NOMO-1 treated with dmso at 0.1 percent for 144 hours (cell line): ENCODE measurements around the gene ZNF630.
"Not testable (repeated sequence)": the region's sequence is repeated elsewhere in the genome, so short reads cannot be mapped to it uniquely, and the experiment has no call there.

Experiments
- DNase-seq: peaks from one replicate; lab custom pipeline; 2025; ENCODE audit not compliant: unreplicated experiment; lab: John Stamatoyannopoulos, UW

The ZNF630 gene

DNA sequence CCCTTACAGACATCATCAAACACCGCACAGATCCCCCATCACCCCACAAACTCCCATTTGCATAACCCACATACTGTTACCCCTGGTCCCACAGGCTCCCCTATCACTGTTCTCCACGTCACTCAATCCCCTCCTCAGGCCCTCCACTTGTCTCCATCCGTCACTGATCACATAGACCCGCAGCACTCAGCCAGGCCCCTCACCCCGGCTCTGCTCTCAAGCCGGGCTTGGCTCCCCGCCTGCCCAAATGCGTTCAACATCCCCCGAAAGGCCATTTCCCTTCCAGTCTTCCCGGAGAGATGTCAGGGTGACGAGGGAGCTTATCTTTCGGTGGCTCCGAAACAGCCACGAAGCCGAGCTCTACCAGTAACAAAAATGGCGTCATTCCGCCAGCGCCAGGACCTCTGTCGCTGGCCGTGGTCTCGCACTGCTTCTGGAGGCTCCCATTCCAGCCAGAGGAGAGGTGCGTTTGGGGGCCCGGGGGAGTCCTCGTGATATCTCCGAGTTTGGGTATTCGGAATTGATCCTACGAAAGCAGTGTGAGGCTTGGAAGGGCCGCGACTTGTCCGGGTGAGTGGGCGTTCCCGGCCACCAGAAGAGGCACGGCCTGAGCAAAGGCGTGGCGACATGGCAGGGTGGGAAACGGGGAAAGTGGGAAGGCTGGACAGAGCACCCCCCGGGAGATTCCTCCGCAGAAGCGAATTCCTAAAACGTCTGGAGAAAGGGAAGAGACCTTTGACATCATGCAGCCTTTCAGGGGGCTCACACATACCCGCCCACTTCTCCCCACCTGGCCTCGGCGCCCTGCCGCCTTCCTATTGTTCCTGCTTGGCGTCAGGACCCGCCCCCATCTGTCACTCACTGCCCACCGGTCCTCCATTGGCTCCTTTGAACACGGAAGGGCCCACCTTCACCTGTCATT lies at the start of gene ZNF630:
Gene ZNF630 (minus strand): TSS at position 577 of the 922 bp plus-strand sequence. CDS start 4,754 bp downstream, outside the sequence.
- peak; percentile 69 for DNase-seq

DNA sequence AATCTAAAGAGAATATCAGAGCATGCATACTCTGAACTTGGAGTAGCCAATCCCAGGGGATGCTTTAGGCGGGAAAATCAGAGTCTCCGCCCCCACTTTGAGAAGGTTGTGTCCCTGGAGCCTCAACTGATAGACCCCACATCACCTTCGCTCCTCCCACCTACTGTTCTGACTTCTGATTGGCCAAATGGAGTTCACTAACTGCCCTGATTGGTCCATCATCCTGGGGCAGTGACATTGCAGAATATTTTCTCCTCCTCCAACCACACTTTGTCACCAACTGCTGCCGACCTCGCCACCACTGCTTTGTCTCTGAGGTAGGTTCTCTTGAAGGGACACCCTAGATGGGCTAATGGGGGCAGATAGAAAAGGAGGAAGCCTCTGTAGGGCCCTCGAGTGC lies 36.3 kb upstream of the ZNF630 start:
- no peak for DNase-seq

DNA sequence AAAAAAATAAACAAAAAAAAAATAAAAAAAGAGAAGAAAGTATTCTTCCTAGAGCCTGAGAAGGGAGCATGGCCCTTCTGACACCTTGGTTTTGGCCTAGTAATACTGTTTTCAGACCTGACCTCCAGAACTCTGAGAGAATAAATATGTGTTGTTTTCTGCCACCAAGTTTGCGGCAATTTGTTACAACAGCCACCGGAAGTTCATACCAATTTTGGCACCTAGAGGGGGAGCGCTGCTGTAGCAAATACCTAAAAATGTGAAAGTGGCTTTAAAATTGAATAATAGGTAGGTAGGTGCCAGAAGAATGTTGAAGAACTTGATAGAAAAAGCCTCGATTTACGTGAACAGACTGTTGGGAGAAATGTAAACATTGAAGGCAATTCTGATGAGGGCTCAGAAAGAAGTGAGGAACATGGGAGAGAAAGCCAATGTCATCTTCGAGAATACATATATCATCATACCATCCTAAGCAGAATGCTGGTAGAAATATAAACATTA lies 31.5 kb upstream of the ZNF630 start:
- DNase-seq = no peak

DNA sequence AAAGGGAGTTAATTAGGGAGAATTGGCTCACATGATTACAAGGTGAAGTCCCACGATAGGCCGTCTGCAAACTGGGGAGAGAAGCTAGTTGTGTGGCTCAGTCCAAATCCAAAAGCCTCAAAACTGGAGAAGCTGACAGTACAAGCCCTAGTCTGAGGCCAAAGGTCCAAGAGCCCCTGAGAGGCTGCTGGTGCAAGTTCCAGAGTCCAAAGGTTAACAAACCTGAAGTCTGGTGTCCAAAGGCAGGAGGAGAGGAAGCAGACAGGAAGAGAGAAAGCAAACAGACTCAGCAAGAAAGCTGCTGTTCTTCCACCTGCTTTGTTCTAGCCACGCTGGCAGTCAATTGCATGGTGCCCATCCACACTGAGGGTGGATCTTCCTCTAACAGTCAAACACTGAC lies 30.0 kb upstream of the ZNF630 start:
- DNase-seq = no peak

DNA sequence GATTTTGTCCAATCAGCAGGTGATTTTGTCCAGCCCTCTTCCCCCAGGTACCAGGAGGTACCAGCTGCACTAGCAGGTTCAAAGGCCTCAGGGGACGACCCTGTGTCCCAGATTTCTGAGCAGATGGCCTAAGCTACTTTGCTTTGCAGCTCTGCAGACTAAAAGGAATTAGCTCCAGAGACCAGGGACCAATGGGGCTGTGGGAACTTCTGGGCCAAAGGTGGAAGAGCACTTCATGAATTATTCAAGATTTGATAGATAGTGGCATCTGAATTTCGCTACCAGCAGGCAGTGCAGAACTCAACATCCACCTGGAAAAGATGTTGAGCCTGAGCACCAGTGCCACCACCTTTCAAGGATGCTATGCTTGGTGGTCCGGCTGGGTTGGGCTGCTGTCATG lies 21.1 kb upstream of the ZNF630 start:
- DNase-seq = not testable (repeated sequence)

DNA sequence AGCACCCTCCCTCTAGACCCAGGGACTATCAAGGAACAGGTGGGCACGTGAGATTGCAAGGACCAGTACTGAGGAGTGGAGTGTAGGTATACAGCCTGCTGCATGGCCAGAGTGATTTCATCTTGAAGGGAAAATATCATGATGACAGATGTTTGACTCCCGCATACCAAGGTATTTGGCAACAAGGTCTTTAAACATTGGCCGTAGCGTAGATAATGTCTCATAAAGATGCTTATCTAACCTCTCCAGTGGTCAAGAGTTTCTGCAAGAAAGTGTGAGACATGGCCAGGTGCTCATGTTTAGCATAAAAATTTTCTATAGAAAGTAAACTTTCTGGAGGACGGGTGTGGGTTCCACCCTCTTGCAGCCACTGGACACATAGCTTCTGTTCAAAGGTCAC lies 18.7 kb upstream of the ZNF630 start:
- DNase-seq = no peak

DNA sequence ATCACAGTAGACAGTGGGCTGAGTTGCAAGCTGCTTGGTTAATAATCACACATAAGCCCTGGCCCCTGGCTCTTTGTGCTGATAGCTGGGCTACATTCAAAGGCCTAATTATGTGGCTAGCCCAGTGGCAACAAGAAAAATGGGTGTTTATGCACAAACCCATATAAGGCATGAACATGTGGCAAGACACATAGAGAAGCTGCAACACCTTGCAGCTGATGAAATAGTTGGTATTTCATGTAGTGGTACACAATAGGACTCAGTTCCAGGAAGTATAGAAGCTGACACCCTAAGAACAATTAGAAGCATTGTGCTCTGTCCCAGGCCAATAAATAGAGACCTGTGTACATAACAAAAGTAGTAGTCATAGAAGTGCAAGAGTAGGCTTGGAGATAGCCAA lies 14.6 kb upstream of the ZNF630 start:
- DNase-seq = no peak

DNA sequence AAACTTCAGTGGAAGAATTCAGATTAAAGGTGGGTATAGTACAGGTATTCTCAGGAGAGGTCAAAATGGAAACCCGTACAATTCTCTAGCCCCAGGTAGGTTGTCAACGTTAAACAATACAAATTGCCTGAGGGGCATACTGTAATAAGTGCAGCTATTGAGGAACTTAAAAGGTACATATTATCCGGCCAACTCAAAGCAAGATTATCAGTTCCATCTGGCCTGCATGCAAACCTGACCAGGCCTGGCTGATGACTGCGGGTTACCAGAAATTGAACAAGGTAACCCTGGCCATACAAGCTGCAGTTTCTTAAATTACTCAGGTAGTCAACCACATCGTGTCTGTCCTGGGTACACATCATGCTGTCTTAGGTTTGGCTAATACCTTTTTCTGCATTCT lies 12.3 kb upstream of the ZNF630 start:
- DNase-seq = no peak

DNA sequence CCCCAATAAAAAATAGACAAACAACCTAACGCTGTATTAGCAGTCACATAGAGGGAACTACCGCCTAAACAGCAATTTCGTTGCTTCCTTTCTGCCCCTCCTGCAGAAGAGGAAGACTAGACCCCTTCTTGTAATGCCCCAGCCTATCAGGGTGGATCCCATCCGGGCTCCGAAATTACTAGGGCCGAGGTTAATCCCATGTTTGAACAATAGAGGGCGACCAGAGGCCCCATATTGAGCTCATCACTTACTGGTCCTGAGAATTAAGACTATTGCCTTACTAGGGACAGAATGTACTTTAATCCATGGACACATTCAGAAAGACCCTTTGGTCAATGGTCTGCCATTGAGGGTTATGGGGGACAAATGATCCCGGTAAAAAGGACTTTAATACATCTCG lies 11.8 kb upstream of the ZNF630 start:
- peak; percentile 19 for DNase-seq

DNA sequence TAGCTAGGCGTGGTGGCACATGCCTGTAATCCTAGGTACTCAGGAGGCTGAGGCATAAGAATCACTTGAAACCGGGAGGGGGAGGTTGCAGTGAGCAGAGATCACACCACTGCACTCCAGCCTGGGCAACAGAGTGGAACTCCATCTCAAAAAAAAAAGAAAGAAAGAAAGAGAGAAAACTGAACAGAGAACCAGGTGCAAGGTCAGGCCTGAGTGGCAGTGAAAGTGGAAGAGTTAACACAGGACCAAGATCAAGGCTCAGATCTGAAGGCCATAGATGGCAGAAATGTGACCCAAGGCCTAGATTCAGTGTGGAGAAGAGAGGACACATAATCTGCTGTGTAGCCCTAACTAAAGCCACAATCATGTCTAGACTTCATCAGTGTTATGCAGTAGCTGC lies 4.9 kb upstream of the ZNF630 start:
- DNase-seq = no peak

DNA sequence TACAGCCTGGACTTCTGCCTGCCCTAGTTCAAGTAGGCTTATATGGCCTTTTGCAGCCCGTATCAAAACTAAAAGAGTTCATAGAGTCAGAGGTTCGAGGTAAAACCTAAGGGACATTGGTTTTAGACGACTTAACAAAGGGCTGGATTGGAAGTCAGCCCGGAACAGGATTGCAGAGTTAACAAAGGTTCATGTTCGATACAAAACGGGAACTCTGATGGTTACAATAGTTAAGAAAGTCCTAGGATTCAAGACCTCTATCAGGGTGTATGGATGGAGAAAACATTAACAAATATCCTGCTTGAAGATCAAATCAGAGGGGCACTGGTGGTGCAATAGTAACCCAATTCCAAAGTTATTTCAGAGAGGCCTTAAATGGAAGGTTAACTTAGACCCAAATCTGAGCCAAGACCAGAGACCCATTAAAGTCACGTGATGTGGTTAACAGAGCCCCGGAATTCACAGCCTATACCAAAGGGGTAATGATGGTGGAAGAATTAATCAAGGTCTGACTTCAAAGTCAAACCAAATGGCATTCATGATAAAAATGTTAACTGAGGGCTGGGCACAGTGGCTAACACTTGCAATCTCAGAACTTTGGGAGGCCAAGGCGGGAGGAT lies 656 bp upstream of the ZNF630 start:
- no peak for DNase-seq

DNA sequence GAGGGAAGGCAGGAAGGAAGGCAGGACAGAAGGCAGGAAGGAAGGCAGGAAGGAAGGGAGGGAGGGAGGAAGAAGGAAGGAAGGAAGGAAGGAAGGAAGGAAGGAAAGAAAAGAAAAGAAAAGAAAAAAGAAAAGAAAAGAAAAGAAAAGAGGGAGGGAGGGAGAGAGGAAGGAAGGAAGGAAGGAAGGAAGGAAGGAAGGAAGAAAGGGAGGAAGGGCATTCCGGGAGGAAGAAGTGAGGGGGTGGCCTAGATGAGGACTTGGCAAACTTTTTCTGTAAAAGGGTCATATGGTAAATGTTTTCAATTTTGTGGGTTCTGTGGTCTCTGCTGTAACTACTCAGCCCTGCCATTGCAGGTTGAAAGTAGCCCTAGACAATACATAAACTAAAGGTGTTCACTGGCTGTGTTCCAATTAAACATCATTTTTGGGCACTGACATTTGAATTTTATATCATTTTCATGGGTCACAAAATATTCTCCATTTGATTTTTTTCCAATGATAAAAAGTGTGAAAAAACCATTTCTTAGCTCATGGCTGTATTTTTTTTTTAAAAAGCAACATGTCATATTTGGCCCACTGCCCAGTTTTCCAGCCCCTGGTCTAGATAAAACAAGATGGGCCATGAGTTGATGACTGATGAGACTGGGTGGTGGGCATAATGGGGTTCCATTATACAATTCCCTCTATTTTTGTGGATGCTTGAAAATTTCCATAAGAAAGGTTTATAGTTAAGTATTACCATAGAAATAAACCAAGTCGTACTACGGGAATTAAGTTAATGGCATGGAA lies 3.1 kb downstream of the ZNF630 start:
- DNase-seq = no peak

DNA sequence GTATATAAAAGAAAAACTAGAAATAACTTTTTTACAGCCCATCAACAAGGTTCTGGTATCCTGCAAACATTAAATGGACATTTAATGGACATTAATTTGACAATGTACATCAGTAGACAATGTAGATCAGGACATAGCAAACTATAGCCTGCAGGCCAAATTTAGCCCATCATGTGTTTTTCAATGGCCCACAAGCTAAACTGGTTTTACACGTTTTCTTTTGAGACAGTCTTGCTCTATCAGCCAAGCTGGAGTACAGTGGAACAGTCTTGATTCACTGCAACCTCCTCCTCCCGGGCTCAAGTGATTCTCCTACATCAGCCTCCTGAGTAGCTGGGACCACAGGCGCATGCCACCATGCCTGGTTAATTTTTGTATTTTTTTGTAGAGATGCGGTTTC lies 7.2 kb downstream of the ZNF630 start:
- DNase-seq = no peak

DNA sequence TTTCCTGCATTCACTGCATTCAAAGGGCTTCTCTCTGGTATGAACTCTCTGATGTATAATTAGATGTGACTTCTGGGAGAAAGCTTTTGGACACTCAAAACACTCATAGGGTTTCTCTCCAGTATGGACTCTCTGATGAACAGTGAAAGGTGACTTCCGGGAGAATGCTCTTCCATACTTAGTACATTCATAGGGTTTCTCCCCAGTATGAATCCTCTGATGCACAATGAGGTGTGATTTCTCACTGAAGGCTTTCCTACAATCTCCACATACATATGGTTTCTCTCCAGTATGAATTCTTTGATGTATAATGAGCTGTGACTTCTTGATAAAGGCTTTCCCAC lies 12.2 kb downstream of the ZNF630 start:
- no peak for DNase-seq

DNA sequence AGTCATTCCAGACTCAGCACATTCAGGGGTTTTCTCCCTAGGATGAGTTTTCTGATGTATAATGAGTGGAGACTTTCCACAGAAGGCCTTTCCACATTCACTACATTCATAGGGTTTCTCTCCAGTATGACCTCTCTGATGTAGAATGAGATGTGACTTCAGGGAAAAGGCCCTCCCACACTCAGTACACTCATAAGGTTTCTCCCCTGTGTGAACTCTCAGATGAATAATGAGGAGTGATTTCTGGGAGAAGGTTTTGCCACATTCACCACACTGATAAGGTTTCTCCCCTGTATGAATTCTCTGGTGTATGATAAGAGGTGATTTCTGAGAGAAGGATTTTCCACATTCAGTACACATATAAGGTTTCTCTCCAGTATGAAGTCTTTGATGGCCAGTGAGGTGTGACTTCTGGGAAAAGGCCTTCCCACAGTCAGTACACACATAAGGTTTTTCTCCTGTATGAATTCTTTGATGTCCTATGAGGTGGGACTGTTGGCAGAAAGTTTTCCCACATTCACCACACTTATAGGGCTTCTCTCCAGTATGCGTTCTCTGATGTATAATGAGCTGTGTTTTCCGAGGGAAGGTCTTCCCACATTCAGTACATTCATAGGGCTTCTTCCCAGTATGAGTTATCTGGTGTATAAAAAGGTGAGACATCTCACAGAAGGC lies 12.7 kb downstream of the ZNF630 start:
- no peak for DNase-seq

DNA sequence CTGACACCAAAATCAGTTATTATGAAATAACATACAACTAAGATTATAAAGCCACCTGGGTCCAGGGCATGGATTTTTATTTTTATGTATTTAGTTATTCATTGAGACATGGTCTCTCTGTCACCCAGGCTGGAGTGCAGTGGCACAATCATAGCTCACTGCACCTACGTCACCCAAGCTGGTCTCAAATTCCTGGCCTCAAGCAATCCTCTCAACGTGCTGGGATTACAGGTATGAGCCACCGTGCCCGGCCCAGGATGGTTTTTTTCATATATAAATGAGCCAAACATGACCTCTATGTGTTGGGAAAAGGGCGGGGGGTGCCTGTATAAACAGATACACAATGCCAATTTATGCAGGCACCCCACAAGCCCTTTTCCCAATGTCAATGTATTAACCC lies 24.6 kb downstream of the ZNF630 start:
- no peak for DNase-seq

DNA sequence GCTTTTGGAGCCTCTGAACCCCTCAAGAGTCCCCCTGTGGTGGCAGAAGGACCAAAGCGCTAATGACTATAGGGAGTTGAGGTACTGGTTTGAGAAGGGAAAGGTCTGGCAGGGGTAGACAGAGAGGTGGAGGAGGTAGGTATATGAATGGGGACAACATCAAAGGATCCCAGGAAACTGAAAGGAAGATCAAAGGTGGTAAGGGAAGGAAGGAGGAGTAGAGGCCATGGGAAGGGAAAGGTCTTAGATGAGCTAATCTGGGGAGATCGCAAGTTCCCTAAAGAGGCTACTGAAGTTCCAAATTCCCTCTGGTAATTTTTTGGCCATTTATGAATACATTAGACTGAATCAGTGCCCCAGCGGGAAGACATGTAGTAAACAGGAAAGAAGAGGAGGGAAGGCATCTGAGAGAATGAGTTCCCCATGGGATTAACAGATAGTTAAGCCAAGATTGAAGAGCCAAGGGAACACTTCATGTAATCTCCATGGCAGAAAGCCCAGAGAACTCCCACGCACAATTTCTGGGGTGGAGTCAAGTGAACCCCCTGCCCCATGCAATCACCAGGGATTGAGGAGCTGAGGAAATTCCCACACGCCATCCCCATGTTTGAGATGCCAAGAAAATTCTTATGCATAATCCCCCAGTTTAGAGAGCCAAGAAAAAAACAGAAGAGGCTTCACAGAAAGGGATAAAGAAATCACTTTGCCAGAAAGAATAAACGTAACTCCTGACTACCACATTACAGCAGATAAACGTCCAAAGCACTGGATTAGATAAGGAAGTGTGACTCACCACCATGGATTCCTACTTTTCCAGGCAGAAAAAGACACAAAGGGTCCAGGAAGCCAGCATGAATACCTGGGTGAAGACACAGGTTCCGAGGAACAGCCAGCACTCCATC lies 25.8 kb downstream of the ZNF630 start:
- DNase-seq = no peak

DNA sequence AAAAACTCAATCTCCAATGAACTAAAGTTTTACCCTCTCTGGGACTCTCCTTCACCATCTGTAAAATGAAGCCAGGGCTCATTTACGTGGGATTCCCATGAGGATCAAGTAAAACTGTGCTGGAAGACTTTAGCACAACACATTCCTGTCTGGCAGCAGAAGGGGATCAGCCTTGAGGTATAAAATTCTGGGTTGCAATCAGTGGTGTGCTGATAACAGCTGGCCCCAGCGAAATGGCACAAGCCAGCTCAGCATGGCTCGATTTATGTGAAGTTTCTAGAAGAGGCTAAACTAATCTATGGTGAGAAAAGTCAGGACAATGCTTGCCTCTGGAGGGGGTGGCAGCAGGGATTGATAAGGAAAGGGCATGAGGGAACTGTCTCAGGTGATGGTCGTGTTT lies 28.4 kb downstream of the ZNF630 start:
- DNase-seq = no peak

DNA sequence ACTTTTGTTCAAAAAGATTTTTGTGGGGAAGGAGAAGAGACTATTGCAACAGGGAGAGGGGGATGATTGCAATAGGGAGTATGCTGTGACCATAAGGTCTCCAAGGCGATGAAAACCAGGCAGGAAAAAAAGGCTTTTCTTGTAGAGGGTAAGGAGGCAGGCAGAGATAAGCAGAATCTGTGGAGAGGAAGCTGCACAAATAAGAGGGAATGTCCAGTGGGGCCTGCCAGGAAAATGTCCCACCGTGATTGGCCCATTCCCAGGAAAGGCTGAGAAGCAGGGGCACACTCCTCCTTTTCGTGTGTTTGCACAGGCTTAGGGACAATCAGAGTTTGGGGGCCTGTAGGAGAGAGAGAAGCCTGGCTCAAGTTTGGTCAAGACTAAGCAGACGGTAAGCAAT lies 35.5 kb downstream of the ZNF630 start:
- no peak for DNase-seq

DNA sequence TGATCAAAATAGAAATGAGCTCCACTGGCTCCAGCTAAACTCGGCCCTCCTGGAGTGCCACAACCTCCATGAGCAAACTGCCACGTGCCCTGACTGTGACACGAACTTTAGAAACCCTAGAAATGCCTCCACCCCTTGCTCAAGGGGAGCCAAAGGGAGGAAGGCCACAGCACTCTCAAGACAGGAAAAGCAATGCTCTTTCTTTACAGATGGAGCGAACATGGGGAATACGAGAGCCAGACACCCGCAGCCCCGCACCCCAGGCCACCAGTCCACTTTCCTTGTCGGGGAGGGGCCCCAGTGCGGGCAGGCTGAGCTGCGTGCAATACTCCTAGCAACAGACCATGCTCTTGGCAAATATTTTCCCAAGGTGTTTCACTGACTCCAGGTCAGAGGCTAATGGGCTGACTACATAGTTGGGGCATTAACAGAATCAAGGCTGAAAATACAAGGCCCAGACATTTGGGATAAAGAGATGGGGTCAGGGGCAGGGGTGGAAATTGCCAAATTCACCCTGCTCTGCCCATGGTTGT lies 40.7 kb downstream of the ZNF630 start:
- not testable (repeated sequence) for DNase-seq
